ENCODE results near the gene KIFC3.
A peak's percentile ranks its signal among the peaks of the same experiment; 100 is the strongest.
"Not testable (repeated sequence)": the region's sequence is repeated elsewhere in the genome, so short reads cannot be mapped to it uniquely, and the experiment has no call there.

KIFC3 gene, protein sequence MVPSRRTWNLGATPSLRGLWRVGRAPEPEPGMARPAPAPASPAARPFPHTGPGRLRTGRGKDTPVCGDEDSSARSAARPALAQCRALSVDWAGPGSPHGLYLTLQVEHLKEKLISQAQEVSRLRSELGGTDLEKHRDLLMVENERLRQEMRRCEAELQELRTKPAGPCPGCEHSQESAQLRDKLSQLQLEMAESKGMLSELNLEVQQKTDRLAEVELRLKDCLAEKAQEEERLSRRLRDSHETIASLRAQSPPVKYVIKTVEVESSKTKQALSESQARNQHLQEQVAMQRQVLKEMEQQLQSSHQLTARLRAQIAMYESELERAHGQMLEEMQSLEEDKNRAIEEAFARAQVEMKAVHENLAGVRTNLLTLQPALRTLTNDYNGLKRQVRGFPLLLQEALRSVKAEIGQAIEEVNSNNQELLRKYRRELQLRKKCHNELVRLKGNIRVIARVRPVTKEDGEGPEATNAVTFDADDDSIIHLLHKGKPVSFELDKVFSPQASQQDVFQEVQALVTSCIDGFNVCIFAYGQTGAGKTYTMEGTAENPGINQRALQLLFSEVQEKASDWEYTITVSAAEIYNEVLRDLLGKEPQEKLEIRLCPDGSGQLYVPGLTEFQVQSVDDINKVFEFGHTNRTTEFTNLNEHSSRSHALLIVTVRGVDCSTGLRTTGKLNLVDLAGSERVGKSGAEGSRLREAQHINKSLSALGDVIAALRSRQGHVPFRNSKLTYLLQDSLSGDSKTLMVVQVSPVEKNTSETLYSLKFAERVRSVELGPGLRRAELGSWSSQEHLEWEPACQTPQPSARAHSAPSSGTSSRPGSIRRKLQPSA

DNA sequence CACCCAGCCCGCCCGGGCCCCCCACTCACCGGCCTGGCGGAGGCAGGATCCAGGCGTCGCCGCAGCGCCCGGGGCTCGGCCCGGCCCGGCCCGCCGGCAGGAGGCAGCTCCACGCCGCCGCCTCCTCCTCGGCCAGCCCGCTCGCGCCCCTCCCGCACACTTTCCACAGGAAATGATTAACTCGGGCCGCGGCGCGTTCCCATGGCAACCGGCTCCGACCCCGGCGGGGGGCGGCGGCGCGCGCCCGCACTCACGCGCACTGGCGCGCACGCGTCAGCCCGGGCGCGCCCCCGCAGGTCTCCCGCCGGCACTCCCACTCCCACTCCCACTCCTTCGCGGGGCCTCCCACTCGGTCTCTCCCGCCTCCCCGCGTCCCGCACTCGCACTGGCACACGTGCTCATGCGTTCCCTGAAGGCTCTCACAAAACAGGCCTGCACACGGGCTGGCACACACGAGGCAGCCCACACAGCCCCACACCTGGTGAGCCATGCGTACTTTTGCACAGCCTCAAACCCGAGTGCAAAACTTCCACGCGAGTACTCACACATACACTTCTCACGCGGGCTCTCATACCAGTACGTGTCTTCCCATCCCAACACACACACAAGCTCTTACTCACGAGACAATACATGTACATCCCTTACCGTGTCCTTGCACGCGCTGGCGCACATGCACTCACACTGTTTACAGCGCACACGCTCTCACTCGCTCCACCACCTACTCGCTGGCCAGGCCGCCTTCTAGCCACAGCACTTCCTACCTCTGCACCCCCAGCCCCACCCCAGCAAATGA, at the start of gene KIFC3:
KIFC3 (minus strand) TSS at position 151 of the 793 bp plus-strand sequence. CDS start 4,248 bp downstream, outside the sequence.
- no peak for DNase-seq (ENCODE audit: low read depth in 1 of 2, low spot score in 1 of 2)
- TF ChIP-seq JUND (IDR thresholded peaks at IDR 0.05; ENCODE audit: low read depth): no peak
- in situ Hi-C loops (cut with HindIII; ENCODE audit: low pct_unique_long_range_greater_than_20kb, low sequenced_read_pairs): no loop called here

DNA sequence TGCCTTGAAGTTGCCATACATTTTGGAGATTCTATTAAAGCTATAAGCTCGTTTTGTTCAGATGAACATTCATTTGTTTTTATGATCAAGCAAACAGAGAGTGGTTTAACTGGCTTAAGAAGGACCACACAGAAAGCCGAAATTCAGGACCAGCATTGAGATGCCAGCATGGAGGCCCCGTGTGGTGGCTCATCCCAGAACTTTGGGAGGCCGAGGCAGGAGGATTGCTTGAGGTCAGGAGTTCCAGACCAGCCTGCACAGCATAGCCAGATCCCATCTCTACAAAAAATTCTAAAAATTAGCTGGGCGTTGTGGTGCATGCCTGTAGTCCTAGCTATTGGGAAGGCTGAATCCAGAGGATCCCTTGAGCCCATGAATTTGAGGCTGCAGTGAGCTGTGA, 45.9 kb upstream of the KIFC3 start:
- in situ Hi-C loops (cut with HindIII; ENCODE audit: low pct_unique_long_range_greater_than_20kb, low sequenced_read_pairs): no loop called here

DNA sequence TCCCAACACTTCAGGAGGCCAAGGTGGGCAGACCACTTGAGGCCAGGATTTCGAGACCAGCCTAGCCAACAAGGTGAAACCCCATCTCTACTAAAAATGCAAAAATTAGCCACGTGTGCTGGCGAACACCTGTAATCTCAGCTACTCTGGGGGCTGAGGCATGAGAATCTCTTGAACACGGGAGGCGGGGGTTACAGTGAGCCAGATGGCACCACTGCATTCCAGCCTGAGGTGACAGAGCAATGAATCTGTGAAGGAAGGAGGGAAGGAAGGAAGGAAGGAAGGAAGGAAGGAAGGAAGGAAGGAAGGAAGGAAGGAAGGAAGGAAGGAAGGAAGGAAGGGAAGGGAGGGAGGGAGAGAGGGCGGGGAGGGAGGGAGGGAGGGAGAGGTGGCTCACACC, 44.6 kb upstream of the KIFC3 start:
- DNase-seq (ENCODE audit: low read depth in 1 of 2, low spot score in 1 of 2); in situ Hi-C loops (cut with HindIII; ENCODE audit: low pct_unique_long_range_greater_than_20kb, low sequenced_read_pairs): not testable (repeated sequence)

More for the DNA sequence above, 45.9 kb upstream of the KIFC3 start:
- TF ChIP-seq JUND (IDR thresholded peaks at IDR 0.05; ENCODE audit: low read depth): no peak
- DNase-seq (ENCODE audit: low read depth in 1 of 2, low spot score in 1 of 2): no peak

DNA sequence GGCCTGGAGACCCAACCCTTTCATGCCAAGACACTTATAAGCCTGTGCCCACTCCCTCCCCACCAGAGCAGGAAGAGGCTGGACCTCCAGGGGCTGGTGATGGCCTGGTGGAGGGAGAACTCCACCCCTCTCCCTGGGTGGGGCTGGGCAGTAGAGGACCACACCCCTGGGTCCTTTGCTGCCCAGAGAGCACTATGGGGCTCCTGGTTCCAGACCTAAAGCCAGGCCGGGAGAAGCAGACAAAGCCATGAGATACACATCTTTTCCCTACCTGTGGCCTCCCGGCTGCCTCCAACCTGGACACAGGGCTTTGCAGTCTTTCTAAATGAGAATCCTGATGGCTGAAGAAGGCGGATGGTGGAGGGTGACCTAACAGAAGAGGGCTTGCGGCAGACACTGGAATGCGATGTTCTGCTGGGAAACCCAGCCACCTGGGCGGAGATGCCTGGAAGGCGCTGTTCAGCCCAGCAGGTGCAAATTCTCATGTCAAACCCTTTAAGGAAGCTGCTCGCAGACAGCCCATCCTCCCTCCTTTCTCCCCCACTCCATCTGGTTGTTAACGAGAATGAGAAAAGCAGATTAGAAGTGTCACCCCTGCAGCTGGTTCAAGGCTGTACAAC, 43.9 kb upstream of the KIFC3 start:
- in situ Hi-C loops (cut with HindIII; ENCODE audit: low pct_unique_long_range_greater_than_20kb, low sequenced_read_pairs): no loop called here
- peak in 1 of 2 experiments; percentile 67 for DNase-seq (ENCODE audit: low read depth in 1 of 2, low spot score in 1 of 2)
- TF ChIP-seq JUND (IDR thresholded peaks at IDR 0.05; ENCODE audit: low read depth): no peak

DNA sequence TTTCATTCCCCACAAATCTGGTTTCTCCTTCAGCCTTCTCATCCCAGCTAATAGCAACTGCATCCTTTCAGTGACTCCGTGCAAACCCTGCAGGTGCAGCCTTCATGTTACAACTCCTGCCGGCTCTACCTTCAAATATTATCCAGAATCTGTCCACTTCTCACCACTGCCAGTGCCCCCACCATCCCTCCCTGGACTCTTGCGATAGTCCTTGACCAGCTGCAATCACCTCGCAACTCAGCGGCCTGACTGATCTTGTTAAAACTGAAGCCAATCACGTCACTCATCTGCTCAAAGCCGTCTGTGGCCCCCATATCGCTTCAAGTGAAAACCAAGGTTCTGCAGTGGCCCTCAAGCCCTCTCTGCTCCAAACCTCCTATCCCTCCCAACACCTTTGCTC, 42.8 kb upstream of the KIFC3 start:
- TF ChIP-seq JUND (IDR thresholded peaks at IDR 0.05; ENCODE audit: low read depth): no peak
- DNase-seq (ENCODE audit: low read depth in 1 of 2, low spot score in 1 of 2): no peak
- in situ Hi-C loops (cut with HindIII; ENCODE audit: low pct_unique_long_range_greater_than_20kb, low sequenced_read_pairs): no loop called here

DNA sequence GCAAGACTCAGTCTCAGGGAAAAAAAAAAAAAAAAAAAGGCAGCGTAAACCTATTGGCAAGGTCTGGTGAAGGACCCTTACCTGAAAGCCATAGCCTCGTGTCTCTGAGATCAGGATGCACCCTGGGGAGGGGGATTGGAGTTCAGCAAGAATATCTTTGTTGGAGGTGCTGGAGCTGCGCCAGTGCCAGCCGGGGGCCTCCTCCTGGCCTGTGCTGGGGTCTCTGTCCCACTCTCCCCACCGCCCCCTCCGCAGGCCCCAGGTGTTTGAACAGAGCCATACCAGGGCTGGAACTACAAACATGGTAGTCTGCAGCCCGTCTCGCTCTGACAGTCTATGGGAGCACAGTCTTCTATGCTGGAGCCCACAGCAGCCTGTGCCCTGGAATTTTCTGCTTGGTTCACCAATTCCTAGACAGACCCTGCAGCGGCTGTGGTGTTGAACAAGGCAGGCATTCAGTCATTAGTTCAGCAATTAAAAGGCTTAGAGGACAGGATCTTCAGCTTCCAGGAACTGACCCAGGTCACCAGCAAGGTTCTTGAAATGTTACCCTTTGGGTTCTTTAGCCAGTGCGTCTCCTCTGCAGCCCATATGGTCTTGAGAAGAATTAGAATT, 42.2 kb upstream of the KIFC3 start:
- in situ Hi-C loops (cut with HindIII; ENCODE audit: low pct_unique_long_range_greater_than_20kb, low sequenced_read_pairs): no loop called here
- no peak for TF ChIP-seq JUND (IDR thresholded peaks at IDR 0.05; ENCODE audit: low read depth)
- no peak for DNase-seq (ENCODE audit: low read depth in 1 of 2, low spot score in 1 of 2)

DNA sequence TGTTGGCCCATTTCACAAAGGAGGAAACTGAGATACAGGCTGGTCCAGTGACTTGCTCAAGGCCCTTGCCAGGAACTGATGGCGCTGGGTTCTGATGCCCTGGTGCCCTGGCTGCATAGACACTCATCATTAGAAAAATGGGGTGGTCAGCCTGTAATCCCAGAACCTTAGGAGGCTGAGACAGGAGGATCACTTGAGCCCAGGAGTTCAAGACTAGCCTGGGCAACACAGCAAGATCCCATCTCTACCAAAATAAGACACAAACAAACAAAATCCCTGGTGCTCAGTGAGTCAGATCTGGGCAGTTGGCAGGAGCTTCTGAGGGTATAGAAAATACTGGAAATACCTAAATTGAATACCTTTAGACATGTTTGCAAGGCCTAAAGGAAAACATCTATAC, 41.1 kb upstream of the KIFC3 start:
- in situ Hi-C loops (cut with HindIII; ENCODE audit: low pct_unique_long_range_greater_than_20kb, low sequenced_read_pairs): no loop called here
- no peak for TF ChIP-seq JUND (IDR thresholded peaks at IDR 0.05; ENCODE audit: low read depth)
- no peak for DNase-seq (ENCODE audit: low read depth in 1 of 2, low spot score in 1 of 2)

DNA sequence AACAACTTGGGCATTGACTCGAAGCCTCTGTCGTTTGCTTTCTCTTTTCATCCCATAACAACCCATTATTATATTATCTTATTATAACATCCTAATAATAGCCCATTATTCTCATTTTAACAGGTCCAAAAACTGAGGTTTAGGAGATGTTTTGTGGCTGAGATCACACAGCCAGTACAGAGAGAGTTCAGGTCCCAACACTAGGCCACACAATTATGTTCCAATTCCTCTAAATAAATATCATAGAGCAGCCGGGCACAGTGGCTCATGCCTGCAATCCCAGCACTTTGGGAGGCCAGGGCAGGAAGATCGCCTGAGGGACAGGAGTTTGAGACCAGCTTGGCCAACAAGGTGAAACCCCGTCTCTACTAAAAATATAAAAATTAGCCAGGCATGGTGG, 40.3 kb upstream of the KIFC3 start:
- DNase-seq (ENCODE audit: low read depth in 1 of 2, low spot score in 1 of 2): no peak
- no peak for TF ChIP-seq JUND (IDR thresholded peaks at IDR 0.05; ENCODE audit: low read depth)
- in situ Hi-C loops (cut with HindIII; ENCODE audit: low pct_unique_long_range_greater_than_20kb, low sequenced_read_pairs): no loop called here

DNA sequence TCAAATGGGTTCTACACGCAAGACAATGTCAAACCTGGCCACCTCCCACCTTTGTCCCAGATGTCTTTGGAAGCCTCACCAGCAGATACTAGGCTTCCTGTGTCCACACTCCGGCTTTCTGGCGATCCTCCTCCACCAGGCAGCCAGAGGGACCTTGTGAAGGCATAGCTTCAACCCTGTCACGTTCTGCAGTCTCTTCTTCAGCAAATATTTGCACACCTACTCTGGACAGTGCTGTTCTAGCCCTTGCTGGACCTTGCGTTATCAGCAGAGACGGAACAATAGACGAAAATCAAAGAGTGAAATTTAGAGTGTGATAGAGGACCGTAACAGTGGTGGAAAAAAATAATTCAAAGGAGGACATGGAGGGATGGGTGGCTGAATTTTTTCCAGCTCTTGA, 38.5 kb upstream of the KIFC3 start:
- TF ChIP-seq JUND (IDR thresholded peaks at IDR 0.05; ENCODE audit: low read depth): no peak
- in situ Hi-C loops (cut with HindIII; ENCODE audit: low pct_unique_long_range_greater_than_20kb, low sequenced_read_pairs): no loop called here
- DNase-seq (ENCODE audit: low read depth in 1 of 2, low spot score in 1 of 2): no peak

DNA sequence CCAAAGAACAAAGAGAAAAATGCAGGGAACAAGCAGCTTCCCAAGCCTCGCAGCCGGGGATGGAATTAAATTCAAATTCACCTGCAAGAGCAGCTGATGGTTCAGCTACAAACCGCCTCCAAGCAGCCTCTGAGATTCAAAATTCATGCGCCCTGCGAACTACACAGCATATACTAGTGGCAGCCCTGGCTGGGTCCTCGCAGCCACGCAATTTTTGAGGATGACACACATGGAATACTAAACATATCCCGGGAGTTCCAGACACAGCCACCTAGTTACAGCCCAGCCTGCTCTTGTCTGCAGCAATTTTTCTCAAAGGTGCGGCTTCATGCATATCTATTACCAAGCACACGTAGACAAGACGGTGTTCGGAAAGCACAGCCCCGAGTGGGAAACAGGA, 35.9 kb upstream of the KIFC3 start:
- no peak for DNase-seq (ENCODE audit: low read depth in 1 of 2, low spot score in 1 of 2)
- no peak for TF ChIP-seq JUND (IDR thresholded peaks at IDR 0.05; ENCODE audit: low read depth)
- in situ Hi-C loops (cut with HindIII; ENCODE audit: low pct_unique_long_range_greater_than_20kb, low sequenced_read_pairs): no loop called here

DNA sequence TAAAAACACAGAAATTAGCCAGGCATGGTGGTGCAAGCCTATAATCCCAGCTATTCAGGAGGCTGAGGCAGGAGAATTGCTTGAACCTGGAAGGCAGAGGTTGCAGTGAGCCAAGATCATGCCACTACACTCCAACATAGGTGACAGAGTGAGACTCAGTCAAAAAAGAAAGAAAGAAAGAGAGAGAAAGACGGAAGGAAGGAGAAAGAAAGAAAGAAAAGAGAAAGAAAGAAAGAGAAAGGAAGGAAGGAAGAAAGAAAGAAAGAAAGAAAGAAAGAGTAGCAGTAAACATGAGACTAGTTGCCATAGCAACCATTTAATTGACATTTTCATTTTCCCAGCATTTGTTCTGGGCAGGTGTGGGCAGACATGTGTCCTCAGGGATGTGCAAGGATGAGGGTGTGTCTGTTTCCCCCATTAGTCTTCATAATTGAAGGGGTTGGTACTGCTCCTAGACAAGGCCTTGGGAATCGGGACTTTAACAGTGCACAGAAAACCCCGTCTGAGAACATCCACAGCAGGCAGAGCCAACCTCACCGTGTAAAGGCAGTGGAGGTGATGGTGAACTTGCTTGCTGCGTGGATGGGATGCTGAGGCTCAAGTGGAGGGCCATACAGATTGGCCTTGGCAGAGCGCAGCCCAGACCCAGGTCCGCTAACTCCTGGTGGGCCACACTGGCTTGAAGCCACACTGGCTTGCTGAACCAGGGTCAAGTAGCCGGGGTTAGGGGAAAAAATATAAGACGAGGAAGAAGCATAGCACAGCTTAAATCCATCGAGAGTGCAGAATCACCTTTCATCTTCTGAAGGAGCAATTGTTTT, 35.2 kb upstream of the KIFC3 start:
- no peak for DNase-seq (ENCODE audit: low read depth in 1 of 2, low spot score in 1 of 2)
- no peak for TF ChIP-seq JUND (IDR thresholded peaks at IDR 0.05; ENCODE audit: low read depth)
- in situ Hi-C loops (cut with HindIII; ENCODE audit: low pct_unique_long_range_greater_than_20kb, low sequenced_read_pairs): no loop called here

DNA sequence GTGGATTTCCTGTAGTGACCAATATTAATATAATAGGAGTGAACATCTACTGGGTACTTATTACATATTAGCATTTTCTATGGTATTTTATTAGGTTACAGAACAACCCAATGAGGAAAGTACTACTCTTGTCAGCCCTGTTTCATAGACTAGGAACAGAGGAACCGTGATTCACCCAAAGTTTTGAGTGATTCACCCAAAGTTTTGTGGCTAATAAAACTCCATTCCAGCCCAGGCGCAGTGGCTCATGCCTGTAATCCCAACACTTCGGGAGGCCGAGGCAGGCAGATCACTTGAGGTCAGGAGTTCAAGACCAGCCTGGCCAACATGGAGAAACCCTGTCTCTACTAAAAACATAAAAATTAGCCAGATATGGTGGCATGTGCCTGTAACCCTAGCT, 33.1 kb upstream of the KIFC3 start:
- DNase-seq (ENCODE audit: low read depth in 1 of 2, low spot score in 1 of 2); in situ Hi-C loops (cut with HindIII; ENCODE audit: low pct_unique_long_range_greater_than_20kb, low sequenced_read_pairs): not testable (repeated sequence)

Measured in T47D (cell line).